Activated naive CD8-positive, alpha-beta T cell (primary cell): Measurements from ENCODE around the gene KLRF1.

ENCODE experiments used
- H3K27ac Mint-ChIP-seq: one replicate; pipeline ENCODE4 v1.8.0; 2021; ENCODE audit warnings: mixed read lengths
- H3K27me3 Mint-ChIP-seq: one replicate; pipeline ENCODE4 v1.8.0; 2021; ENCODE audit warnings: mixed read lengths
- H3K36me3 Mint-ChIP-seq: one replicate; pipeline ENCODE4 v1.8.0; 2021; ENCODE audit warnings: mixed read lengths
- H3K4me1 Mint-ChIP-seq: one replicate; pipeline ENCODE4 v1.8.0; 2021; ENCODE audit warnings: low read depth, mixed read lengths
- H3K4me3 Mint-ChIP-seq: one replicate; pipeline ENCODE4 v1.8.0; 2021; ENCODE audit warnings: mild to moderate bottlenecking, mixed read lengths
- H3K9me3 Mint-ChIP-seq: one replicate; pipeline ENCODE4 v1.8.0; 2021; ENCODE audit warnings: low read depth, mixed read lengths

KLRF1 gene

GRCh38 chr12:9843407-9843806 is 16.1 kb downstream of the KLRF1 start:
- H3K4me1 Mint-ChIP-seq: no peaks in the 10 kb centered on the region
- H3K27me3 Mint-ChIP-seq: no peaks in the 10 kb centered on the region
- H3K27ac Mint-ChIP-seq: no peak overlapping the region
- peaks cover 13% of the 10 kb centered on the region for H3K36me3 Mint-ChIP-seq
- H3K4me3 Mint-ChIP-seq: no peak overlapping the region
- peaks cover 20% of the 10 kb centered on the region for H3K9me3 Mint-ChIP-seq

- Mint-ChIP-seq H3K4me1 (peaks cover 22% of the 10 kb centered on the region), H3K27me3 (no peaks in the 10 kb centered on the region), H3K9me3 (peaks cover 24% of the 10 kb centered on the region), H3K36me3 (peaks cover 38% of the 10 kb centered on the region), H3K4me3 (no peak overlapping the region), H3K27ac (no peak overlapping the region)
Measured at GRCh38 chr12:9848899-9849298, 21.6 kb downstream of the KLRF1 start.

DNA sequence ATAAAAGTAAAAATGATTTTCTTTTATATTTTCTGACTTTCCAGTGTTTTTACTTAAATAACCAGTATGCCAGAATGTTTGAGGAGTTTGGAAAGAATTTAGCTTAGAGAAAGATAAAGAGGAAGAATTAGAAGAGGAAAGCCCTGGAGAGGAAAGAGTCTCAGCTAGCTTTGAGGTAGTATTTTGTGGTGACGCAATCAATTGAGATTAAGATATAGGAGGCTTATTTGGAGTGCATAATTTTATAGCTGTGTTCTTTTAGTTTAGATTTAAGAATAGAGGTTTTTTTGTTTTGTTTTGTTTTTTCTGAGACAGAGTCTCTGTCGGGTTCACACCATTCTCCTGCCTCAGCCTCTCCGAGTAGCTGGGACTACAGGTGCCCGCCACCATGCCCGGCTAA is 23.8 kb downstream of the KLRF1 start:
- no peaks in the 10 kb centered on the region for H3K27me3 Mint-ChIP-seq
- peaks cover 35% of the 10 kb centered on the region for H3K4me1 Mint-ChIP-seq
- no peak overlapping the region for H3K27ac Mint-ChIP-seq
- peaks cover 47% of the 10 kb centered on the region for H3K36me3 Mint-ChIP-seq
- no peak overlapping the region for H3K4me3 Mint-ChIP-seq
- H3K9me3 Mint-ChIP-seq: peaks cover 19% of the 10 kb centered on the region

DNA sequence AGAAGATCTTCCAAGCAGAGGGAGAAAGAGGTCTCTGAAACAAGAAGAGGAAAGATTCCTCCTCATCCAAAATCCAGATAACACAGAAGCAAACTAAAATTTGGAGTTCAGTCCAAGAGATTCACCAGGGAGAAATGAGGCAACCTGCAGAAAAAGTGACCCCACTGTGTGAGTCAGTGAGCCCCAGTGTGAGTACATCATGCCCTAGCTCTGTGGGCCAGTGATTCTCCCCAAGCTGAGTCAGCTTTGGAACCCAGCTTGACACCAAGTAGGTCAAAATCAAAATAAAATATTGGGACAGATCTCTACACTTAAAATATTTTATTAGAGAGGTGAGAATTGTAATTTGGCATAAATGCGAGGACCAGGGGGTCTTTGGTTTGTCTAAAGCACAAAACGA is 24.6 kb downstream of the KLRF1 start:
- peaks cover 41% of the 10 kb centered on the region for H3K4me1 Mint-ChIP-seq
- no peaks in the 10 kb centered on the region for H3K27me3 Mint-ChIP-seq
- H3K9me3 Mint-ChIP-seq: peaks cover 11% of the 10 kb centered on the region
- H3K27ac Mint-ChIP-seq: no peak overlapping the region
- H3K4me3 Mint-ChIP-seq: no peak overlapping the region
- peaks cover 43% of the 10 kb centered on the region for H3K36me3 Mint-ChIP-seq

GRCh38 chr12:9856151-9856550 is 28.9 kb downstream of the KLRF1 start:
- H3K9me3 Mint-ChIP-seq: no peaks in the 10 kb centered on the region
- H3K4me1 Mint-ChIP-seq: peaks cover 71% of the 10 kb centered on the region
- H3K27ac Mint-ChIP-seq: peak overlapping the region; percentile 70
- H3K36me3 Mint-ChIP-seq: peaks cover 47% of the 10 kb centered on the region
- no peaks in the 10 kb centered on the region for H3K27me3 Mint-ChIP-seq
- H3K4me3 Mint-ChIP-seq: no peak overlapping the region

DNA sequence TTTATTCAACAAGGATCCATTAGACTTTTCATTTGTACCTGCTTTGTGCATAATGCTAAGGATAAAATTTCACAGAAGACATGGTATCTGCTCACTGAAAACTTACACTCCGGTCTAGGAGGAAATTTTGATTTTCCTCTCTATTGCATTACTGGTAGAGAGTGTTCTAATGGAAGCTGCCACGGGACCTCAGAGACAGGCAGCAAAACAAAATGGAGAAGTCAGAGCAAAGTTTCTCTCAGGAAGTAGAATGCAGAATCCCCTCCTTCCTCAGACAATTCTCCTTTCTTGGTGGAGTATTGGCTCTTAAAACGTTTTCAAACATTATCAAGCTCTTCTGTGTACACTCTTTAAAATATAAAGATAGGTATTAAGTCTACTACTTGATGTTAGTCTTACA is 29.6 kb downstream of the KLRF1 start:
- H3K4me1 Mint-ChIP-seq: peaks cover 75% of the 10 kb centered on the region
- peak overlapping the region; percentile 13 for H3K27ac Mint-ChIP-seq
- no peaks in the 10 kb centered on the region for H3K27me3 Mint-ChIP-seq
- H3K9me3 Mint-ChIP-seq: no peaks in the 10 kb centered on the region
- peaks cover 44% of the 10 kb centered on the region for H3K36me3 Mint-ChIP-seq
- H3K4me3 Mint-ChIP-seq: no peak overlapping the region

GRCh38 chr12:9858135-9858534 is 30.9 kb downstream of the KLRF1 start:
- H3K36me3 Mint-ChIP-seq: peaks cover 35% of the 10 kb centered on the region
- H3K27ac Mint-ChIP-seq: peak overlapping the region; percentile 23
- no peak overlapping the region for H3K4me3 Mint-ChIP-seq
- H3K4me1 Mint-ChIP-seq: peaks cover 73% of the 10 kb centered on the region
- no peaks in the 10 kb centered on the region for H3K27me3 Mint-ChIP-seq
- H3K9me3 Mint-ChIP-seq: peaks cover 1% of the 10 kb centered on the region

DNA sequence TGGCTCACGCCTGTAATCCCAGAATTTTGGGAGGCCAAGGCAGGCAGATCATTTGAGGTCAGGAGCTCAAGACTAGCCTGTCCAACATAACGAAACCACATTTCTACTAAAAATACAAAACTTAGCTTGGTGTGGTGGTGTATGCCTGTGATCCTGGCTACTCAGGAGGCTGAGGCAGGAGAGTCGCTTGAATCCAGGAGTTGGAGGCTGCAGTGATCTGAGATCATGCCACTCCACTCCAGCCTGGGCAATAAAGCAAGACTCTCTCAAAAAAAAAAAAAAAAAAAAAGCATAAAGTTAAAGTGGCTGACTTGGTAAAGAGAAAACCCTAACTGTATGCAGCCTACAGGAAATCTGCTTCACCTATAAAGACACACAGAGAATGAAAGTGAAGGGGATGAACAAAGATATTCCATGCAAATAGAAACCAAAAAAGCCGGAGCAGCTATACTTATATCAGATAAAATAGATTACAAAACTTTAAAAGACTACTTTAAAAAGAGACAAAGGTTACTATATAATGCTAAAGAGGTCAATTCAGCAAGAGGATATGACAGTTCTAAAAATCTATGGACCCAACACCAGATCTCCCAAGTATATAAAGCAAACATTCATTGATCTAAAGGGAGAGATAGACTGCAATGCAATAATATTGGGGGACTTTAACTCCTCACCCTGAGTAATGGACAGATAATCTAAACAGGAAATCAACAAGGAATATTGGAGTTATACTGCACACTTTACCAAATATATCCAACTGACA is 37.8 kb downstream of the KLRF1 start:
- Mint-ChIP-seq H3K4me3 (peak overlapping the region; percentile 87), H3K36me3 (peaks cover 14% of the 10 kb centered on the region), H3K27me3 (no peaks in the 10 kb centered on the region), H3K4me1 (peaks cover 58% of the 10 kb centered on the region), H3K9me3 (peaks cover 4% of the 10 kb centered on the region), H3K27ac (peak overlapping the region; percentile 94)

DNA sequence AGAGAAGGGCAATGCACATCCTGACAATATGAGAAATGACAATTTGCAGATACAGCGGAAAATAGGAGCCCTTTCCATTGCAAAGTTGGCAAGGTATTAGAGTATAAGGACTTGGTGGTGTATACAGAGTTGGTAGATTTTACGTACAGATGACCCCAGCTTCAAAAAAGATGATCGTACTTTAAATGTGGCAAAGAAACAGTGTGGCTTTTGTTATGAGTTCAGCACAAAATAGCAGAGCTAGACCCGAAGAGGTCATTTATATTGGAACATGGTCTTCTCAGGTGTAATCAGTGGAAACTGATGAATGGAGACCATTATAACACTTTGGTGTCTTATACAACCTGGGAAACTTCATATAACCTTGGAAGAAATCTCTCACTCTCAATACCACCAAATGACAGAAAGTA is 39.6 kb downstream of the KLRF1 start:
- Mint-ChIP-seq H3K9me3 (peaks cover 4% of the 10 kb centered on the region), H3K4me3 (peak overlapping the region; percentile 94), H3K36me3 (peaks cover 11% of the 10 kb centered on the region), H3K4me1 (peaks cover 55% of the 10 kb centered on the region), H3K27me3 (no peaks in the 10 kb centered on the region), H3K27ac (peak overlapping the region; percentile 97)

GRCh38 chr12:9867531-9867930 is 40.2 kb downstream of the KLRF1 start:
- H3K4me1 Mint-ChIP-seq: peaks cover 56% of the 10 kb centered on the region
- H3K4me3 Mint-ChIP-seq: peak overlapping the region; percentile 94
- H3K36me3 Mint-ChIP-seq: peaks cover 11% of the 10 kb centered on the region
- H3K27me3 Mint-ChIP-seq: no peaks in the 10 kb centered on the region
- peaks cover 4% of the 10 kb centered on the region for H3K9me3 Mint-ChIP-seq
- H3K27ac Mint-ChIP-seq: peak overlapping the region; percentile 97

DNA sequence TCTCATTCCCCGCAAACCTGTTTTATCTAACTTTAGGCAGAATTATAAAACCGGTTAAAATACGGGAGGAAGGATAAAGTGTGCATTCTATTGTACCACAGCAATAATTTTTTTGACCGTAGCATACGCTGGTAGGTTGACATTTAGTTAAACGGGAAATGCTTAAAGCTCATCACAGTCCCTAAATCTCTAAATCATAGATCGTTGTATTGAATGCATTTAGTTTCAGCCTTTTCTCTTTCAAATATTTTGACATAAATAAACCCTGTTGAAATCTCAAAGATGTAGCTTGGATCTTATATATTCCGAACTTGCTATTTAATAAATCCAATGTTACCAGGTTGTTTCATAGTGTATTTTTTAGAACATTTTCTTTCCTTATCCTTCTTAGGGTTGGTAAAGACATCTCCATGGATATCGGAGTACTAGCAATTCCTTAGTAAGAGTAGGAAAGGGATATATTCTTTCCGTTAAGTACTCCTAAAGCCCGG is 41.1 kb downstream of the KLRF1 start:
- Mint-ChIP-seq H3K4me1 (peaks cover 51% of the 10 kb centered on the region), H3K36me3 (peaks cover 8% of the 10 kb centered on the region), H3K4me3 (peak overlapping the region; percentile 86), H3K9me3 (peaks cover under 1% of the 10 kb centered on the region), H3K27ac (peak overlapping the region; percentile 99), H3K27me3 (no peaks in the 10 kb centered on the region)

DNA sequence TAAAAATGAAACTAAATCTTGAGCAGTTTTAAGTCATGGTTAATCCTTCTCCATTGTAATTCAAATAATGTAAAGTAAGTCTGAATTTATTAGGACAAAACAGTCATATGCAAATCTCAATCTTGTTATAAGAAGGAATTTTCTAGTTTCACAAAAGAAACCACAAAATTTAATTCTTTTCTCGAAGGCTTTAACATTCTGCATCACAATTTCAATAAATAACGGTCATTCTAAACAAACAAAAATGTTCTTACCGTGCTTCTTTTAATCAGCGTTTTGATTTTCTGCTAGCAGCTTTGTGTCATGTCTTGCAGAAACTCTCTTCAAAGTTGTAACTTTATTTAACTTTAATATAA is 41.6 kb downstream of the KLRF1 start:
- H3K9me3 Mint-ChIP-seq: no peaks in the 10 kb centered on the region
- peak overlapping the region; percentile 86 for H3K4me3 Mint-ChIP-seq
- H3K27me3 Mint-ChIP-seq: no peaks in the 10 kb centered on the region
- H3K36me3 Mint-ChIP-seq: peaks cover 2% of the 10 kb centered on the region
- H3K27ac Mint-ChIP-seq: peak overlapping the region; percentile 99
- H3K4me1 Mint-ChIP-seq: peaks cover 45% of the 10 kb centered on the region

DNA sequence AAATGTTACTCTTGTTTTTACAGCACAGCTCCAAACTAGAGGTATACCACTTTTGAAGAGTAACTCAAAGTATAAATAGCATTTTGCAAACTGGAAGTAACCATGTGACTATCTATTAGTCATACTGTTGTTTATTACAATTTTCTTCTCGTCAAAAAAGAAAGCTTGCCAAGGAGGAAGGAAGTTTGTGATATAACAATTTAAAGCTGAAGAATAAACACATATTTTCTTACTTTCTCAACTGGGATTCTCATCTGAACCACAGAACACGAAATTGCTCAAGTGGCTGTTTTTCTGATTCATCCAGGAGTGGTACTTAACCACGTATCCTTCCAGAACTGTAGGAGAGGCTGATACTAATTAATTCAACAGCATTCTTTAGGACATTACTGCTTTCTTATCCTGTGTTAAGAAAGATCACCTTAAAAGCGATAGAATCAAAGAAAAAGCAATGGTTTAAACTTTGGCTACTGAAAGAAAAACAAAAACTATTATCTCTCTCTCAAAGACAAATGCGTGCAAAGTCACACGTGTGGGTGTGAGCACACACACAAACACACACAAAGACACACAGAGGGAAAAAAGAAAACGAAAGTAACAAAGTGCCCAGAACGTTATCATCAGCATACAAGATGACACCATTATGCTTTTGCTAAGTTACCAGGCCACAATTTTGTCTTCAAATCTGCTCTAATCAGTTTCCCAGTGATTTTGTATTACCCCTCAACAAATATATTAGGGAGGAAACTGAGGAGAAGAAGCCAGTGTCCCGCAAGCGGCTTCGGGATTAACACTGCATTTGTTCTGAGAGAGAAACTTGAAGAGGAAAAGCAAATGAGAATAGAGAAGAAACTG is 42.3 kb downstream of the KLRF1 start, which contains the start of gene CLEC2B:
Gene CLEC2B, minus strand, starts transcription at position 48 of the 855 bp plus-strand sequence.
- no peaks in the 10 kb centered on the region for H3K27me3 Mint-ChIP-seq
- H3K36me3 Mint-ChIP-seq: peaks cover 2% of the 10 kb centered on the region
- H3K9me3 Mint-ChIP-seq: no peaks in the 10 kb centered on the region
- H3K27ac Mint-ChIP-seq: peak within 1 kb of the TSS; percentile 99
- H3K4me1 Mint-ChIP-seq: peaks cover 40% of the 10 kb centered on the region
- peak within 1 kb of the TSS; percentile 86 for H3K4me3 Mint-ChIP-seq

- H3K27ac Mint-ChIP-seq: peak overlapping the region; percentile 99
- H3K9me3 Mint-ChIP-seq: no peaks in the 10 kb centered on the region
Measured at GRCh38 chr12:9870286-9870866, 43.1 kb downstream of the KLRF1 start.

DNA sequence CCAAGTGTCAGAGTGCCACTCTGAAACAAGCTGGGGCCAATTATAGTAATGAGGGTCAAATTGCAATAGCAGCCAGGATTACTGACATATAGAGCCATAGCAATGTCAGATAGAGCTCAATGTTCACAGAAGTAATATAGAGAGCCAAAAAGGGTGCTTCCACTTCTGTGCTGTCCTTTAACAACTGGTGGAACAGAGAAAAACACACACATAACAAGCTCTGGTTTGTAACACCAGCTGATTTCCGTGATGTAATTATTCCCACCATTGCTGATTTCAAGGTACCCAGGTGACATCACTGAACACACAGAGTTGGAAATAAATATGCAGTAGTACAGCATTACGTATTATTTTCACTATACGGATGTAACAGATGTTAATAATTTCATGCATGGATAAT is 44.9 kb downstream of the KLRF1 start:
- peak overlapping the region; percentile 61 for H3K27ac Mint-ChIP-seq
- H3K4me3 Mint-ChIP-seq: no peak overlapping the region
- peaks cover 2% of the 10 kb centered on the region for H3K36me3 Mint-ChIP-seq
- H3K27me3 Mint-ChIP-seq: no peaks in the 10 kb centered on the region
- H3K9me3 Mint-ChIP-seq: no peaks in the 10 kb centered on the region
- H3K4me1 Mint-ChIP-seq: peaks cover 25% of the 10 kb centered on the region

More at GRCh38 chr12:9870286-9870866, 43.1 kb downstream of the KLRF1 start:
- H3K27me3 Mint-ChIP-seq: no peaks in the 10 kb centered on the region
- peaks cover 2% of the 10 kb centered on the region for H3K36me3 Mint-ChIP-seq
- H3K4me3 Mint-ChIP-seq: peak overlapping the region; percentile 86
- H3K4me1 Mint-ChIP-seq: peaks cover 32% of the 10 kb centered on the region
